Activated CD4-positive, alpha-beta T cell treated with anti-CD3 and anti-CD28 coated beads, Interleukin-2, amount 10 ng/mL, durations not matched to agents 24 days and 14 days (primary cell): ENCODE measurements around the gene SH2D2A. TPM values are rescaled to one million over a fixed set of nuclear protein-coding genes. Genes with fewer than 3 reads are reported as not detected.
A peak's percentile ranks its signal among the peaks of the same experiment; 100 is the strongest.

Source experiments
- DNase-seq: peaks from one replicate; pipeline ENCODE4 v3.0.0; 2022
- H3K27ac Mint-ChIP-seq: one replicate; pipeline ENCODE4 v1.8.0; 2022; ENCODE audit warnings: mild to moderate bottlenecking, mixed read lengths
- H3K27me3 Mint-ChIP-seq: one replicate; pipeline ENCODE4 v1.8.0; 2022; ENCODE audit warnings: mixed read lengths
- H3K36me3 Mint-ChIP-seq: one replicate; pipeline ENCODE4 v1.8.0; 2022; ENCODE audit warnings: low read depth, mild to moderate bottlenecking, mixed read lengths
- H3K4me1 Mint-ChIP-seq: one replicate; pipeline ENCODE4 v1.8.0; 2021; ENCODE audit warnings: mixed read lengths
- H3K4me3 Mint-ChIP-seq: one replicate; pipeline ENCODE4 v1.8.0; 2022; ENCODE audit warnings: mild to moderate bottlenecking, moderate library complexity, mixed read lengths
- H3K9me3 Mint-ChIP-seq: one replicate; pipeline ENCODE4 v1.8.0; 2021; ENCODE audit warnings: mixed read lengths
- intact Hi-C: fragments of 100-400 bp; cut with micrococcal nuclease; formaldehyde crosslinking; loops from one replicate; pipeline ENCODE4 v1.15.1; 2023
- total RNA-seq: library from RNA; stranded (reverse); gene quantifications from 2 replicates; pipeline ENCODE4 v1.2.3, GENCODE V29; 2022

The SH2D2A gene
- total RNA-seq, 1 donor from 2014 or later, result 282 TPM

GRCh38 chr1:156828400-156829124 lies 11.9 kb upstream of the SH2D2A start:
- Mint-ChIP-seq H3K9me3 (no peaks in the 10 kb centered on the region), H3K27me3 (no peaks in the 10 kb centered on the region), H3K4me3 (no peak overlapping the region), H3K4me1 (peaks cover 15% of the 10 kb centered on the region), H3K27ac (no peak overlapping the region), H3K36me3 (no peaks in the 10 kb centered on the region)
- DNase-seq, result no peak
- intact Hi-C loops, result no loop called here

DNA sequence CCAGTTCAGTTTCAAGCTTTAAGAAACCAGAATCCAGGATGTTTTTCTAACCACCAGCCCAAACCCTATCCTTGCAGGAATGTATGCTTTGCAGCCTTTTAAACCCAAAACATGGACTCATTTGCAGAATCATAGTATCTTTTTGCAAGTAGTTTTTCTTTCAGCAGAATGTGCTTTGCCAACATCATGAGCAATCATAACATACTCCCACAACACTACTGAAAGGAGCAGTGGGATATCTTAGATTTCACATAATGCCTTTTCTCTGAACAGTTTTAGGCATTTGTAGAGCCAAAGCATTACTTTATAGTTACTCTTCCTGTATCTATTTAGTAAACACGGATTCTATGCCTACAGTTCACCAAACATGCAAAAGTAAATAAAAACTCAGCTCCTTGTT lies 10.0 kb upstream of the SH2D2A start:
- Mint-ChIP-seq H3K4me1 (peaks cover 25% of the 10 kb centered on the region), H3K27ac (no peak overlapping the region), H3K27me3 (no peaks in the 10 kb centered on the region), H3K36me3 (no peaks in the 10 kb centered on the region), H3K4me3 (no peak overlapping the region), H3K9me3 (no peaks in the 10 kb centered on the region)
- intact Hi-C loops, result no loop called here
- DNase-seq, result no peak

GRCh38 chr1:156823210-156823790 lies 6.7 kb upstream of the SH2D2A start:
- Mint-ChIP-seq H3K36me3 (no peaks in the 10 kb centered on the region), H3K4me3 (no peak overlapping the region), H3K27me3 (no peaks in the 10 kb centered on the region), H3K27ac (peak overlapping the region; percentile 19), H3K4me1 (peaks cover 31% of the 10 kb centered on the region), H3K9me3 (peaks cover 10% of the 10 kb centered on the region)
- DNase-seq, result no peak
- intact Hi-C loops, result no loop called here

GRCh38 chr1:156822680-156823079 lies 6.0 kb upstream of the SH2D2A start:
- DNase-seq, result no peak
- Mint-ChIP-seq H3K36me3 (no peaks in the 10 kb centered on the region), H3K27me3 (no peaks in the 10 kb centered on the region), H3K4me1 (peaks cover 35% of the 10 kb centered on the region), H3K9me3 (peaks cover 10% of the 10 kb centered on the region), H3K27ac (peak overlapping the region; percentile 79), H3K4me3 (peak overlapping the region; percentile 31)
- intact Hi-C loops, result no loop called here

- DNase-seq, result peak; percentile 73
- peak overlapping the region; percentile 82 for H3K27ac Mint-ChIP-seq
- peak overlapping the region; percentile 40 for H3K4me3 Mint-ChIP-seq
Measured at GRCh38 chr1:156821801-156822200, 5.2 kb upstream of the SH2D2A start.

GRCh38 chr1:156815961-156816422 lies 656 bp downstream of the SH2D2A start:
- Mint-ChIP-seq H3K4me3 (peak overlapping the region; percentile 96), H3K4me1 (peaks cover 58% of the 10 kb centered on the region), H3K9me3 (peaks cover 5% of the 10 kb centered on the region), H3K36me3 (peaks cover 60% of the 10 kb centered on the region), H3K27me3 (no peaks in the 10 kb centered on the region), H3K27ac (peak overlapping the region; percentile 100)
- peak; percentile 75 for DNase-seq
- intact Hi-C loops, result loop anchor here (1.0 to 5.0 kb wide), 6 partner anchors 20 to 87 kb away; partner anchors contain the start of genes ISG20L2, METTL25B, MRPL24 and PRCC

More at GRCh38 chr1:156821801-156822200, 5.2 kb upstream of the SH2D2A start:
- Mint-ChIP-seq H3K27me3 (no peaks in the 10 kb centered on the region), H3K9me3 (peaks cover 10% of the 10 kb centered on the region), H3K36me3 (peaks cover 2% of the 10 kb centered on the region), H3K4me1 (peaks cover 38% of the 10 kb centered on the region)
- intact Hi-C loops, result no loop called here

GRCh38 chr1:156815307-156815826 lies 1.3 kb downstream of the SH2D2A start:
- H3K27ac Mint-ChIP-seq, result peak overlapping the region; percentile 100
- H3K4me1 Mint-ChIP-seq, result peaks cover 58% of the 10 kb centered on the region
- DNase-seq, result peak; percentile 70
- H3K9me3 Mint-ChIP-seq, result no peaks in the 10 kb centered on the region
- H3K27me3 Mint-ChIP-seq, result no peaks in the 10 kb centered on the region
- intact Hi-C loops, result loop anchor here (5.0 kb wide), 1 partner anchor 73 kb away; the partner anchor contains the start of gene MRPL24
- H3K36me3 Mint-ChIP-seq, result peaks cover 63% of the 10 kb centered on the region
- peak overlapping the region; percentile 96 for H3K4me3 Mint-ChIP-seq

GRCh38 chr1:156814571-156815260 lies 1.9 kb downstream of the SH2D2A start:
- H3K9me3 Mint-ChIP-seq, result no peaks in the 10 kb centered on the region
- no peaks in the 10 kb centered on the region for H3K27me3 Mint-ChIP-seq
- H3K4me1 Mint-ChIP-seq, result peaks cover 59% of the 10 kb centered on the region
- peak overlapping the region; percentile 100 for H3K27ac Mint-ChIP-seq
- H3K4me3 Mint-ChIP-seq, result peak overlapping the region; percentile 96
- peak; percentile 78 for DNase-seq
- peaks cover 70% of the 10 kb centered on the region for H3K36me3 Mint-ChIP-seq
- intact Hi-C loops, result loop anchor here (5.0 kb wide), 1 partner anchor 72 kb away; the partner anchor contains the start of gene MRPL24

DNA sequence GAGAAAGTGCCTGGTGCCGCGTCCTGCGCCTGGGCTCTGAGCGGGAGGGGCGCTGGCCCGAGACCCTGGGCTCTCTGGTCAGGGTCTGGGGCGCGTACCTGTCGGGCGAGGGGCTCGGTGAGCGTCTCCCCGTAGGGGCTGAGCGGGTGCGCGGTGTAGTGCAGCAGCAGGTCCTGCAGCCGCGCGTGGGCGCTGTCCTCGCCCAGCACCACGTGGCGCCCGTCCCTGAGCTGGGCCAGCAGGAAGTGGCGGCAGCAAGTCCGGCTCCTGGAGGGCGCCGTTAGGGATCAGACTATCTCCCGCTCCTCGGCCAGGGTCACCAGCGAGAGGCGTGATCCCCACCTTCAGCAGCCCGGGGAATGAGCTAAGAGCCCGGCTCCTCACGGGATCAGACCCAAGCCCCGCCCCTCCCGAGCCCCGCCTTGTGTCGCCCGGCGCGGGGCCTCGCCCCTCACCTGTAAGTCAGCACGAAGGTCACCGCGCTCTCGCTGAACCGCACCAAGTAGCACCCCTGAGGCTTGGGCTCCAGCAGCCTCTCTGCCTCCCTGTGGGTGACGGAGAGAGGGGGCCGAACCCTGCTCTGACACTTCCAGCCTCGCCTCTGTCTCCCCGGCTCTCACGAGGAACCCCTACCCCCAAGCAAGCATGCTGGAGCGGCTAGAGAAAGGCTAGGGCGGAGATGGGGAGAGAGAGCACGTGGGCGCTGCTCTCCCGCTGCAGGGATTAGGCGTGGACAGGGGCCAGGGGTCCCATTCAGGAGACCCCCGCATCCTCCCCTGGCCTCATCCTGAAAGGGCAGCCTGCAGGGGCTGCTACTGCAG lies 2.7 kb downstream of the SH2D2A start:
- Mint-ChIP-seq H3K9me3 (no peaks in the 10 kb centered on the region), H3K27ac (peak overlapping the region; percentile 100), H3K4me3 (peak overlapping the region; percentile 96), H3K36me3 (peaks cover 76% of the 10 kb centered on the region), H3K27me3 (no peaks in the 10 kb centered on the region), H3K4me1 (peaks cover 65% of the 10 kb centered on the region)
- intact Hi-C loops, result loop anchor here (2.0 kb wide), 1 partner anchor 17 kb away; no protein-coding TSS in a partner anchor
- peak; percentile 92 for DNase-seq

- Mint-ChIP-seq H3K27me3 (no peaks in the 10 kb centered on the region), H3K4me1 (peaks cover 68% of the 10 kb centered on the region), H3K36me3 (peaks cover 82% of the 10 kb centered on the region), H3K9me3 (no peaks in the 10 kb centered on the region), H3K27ac (peak overlapping the region; percentile 100), H3K4me3 (peak overlapping the region; percentile 96)
- no peak for DNase-seq
- intact Hi-C loops, result loop anchor here (2.0 kb wide), 1 partner anchor 16 kb away; no protein-coding TSS in a partner anchor
Measured at GRCh38 chr1:156813298-156813697, 3.4 kb downstream of the SH2D2A start.

GRCh38 chr1:156812293-156812990 lies 4.2 kb downstream of the SH2D2A start:
- peak overlapping the region; percentile 100 for H3K27ac Mint-ChIP-seq
- H3K36me3 Mint-ChIP-seq, result peaks cover 91% of the 10 kb centered on the region
- H3K4me1 Mint-ChIP-seq, result peaks cover 74% of the 10 kb centered on the region
- no peak for DNase-seq
- H3K9me3 Mint-ChIP-seq, result no peaks in the 10 kb centered on the region
- H3K27me3 Mint-ChIP-seq, result no peaks in the 10 kb centered on the region
- intact Hi-C loops, result loop anchor here (2.0 kb wide), 1 partner anchor 16 kb away; no protein-coding TSS in a partner anchor
- H3K4me3 Mint-ChIP-seq, result peak overlapping the region; percentile 96

DNA sequence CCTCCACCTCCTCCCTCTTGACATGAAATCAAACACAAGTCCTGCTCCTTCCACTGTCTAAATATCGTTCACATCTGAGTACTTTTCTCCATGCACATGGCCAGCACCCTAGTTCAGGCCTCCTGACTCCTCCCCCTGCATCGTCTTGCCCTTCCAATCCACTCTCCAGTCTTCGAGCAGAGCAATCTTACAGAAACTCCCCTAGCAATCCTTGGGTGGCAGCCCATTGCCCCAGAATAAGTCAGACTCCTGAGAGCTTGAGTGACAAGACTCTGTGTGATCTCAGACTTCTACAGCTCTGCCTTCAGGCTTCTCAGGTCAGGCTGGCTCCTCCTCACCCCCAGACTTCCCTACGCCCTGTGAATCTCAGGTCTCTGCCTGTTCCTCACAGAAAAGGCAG lies 5.5 kb downstream of the SH2D2A start:
- Mint-ChIP-seq H3K4me1 (peaks cover 76% of the 10 kb centered on the region), H3K27ac (peak overlapping the region; percentile 100), H3K9me3 (no peaks in the 10 kb centered on the region), H3K4me3 (peak overlapping the region; percentile 96), H3K36me3 (peaks cover 96% of the 10 kb centered on the region), H3K27me3 (no peaks in the 10 kb centered on the region)
- DNase-seq, result no peak
- intact Hi-C loops, result no loop called here
